MM.1S (cell line): ENCODE data around the gene FYB1.

Experiments used
- DNase-seq: peaks from one replicate; pipeline ENCODE4 v3.0.0-alpha.2; 2015
- H2AFZ ChIP-seq: fragments of 300-600 bp; sonication (generic); 2 replicates; pipeline ENCODE4 v1.6.0; 2016; ENCODE audit warnings: antibody characterized with exemption, low read length
- H3F3A ChIP-seq: fragments of 300-600 bp; sonication (generic); 2 replicates; pipeline ENCODE4 v1.6.1; 2016; ENCODE audit warnings: mild to moderate bottlenecking, antibody characterized with exemption, low read length, moderate library complexity, mixed read lengths; ENCODE audit not compliant: insufficient read depth
- H3K27ac ChIP-seq: fragments of 300-600 bp; sonication (generic); 2 replicates; pipeline ENCODE4 v1.5.1; 2016; ENCODE audit warnings: mild to moderate bottlenecking, low read length
- H3K27me3 ChIP-seq: fragments of 300-600 bp; sonication (generic); replicated peaks from 2 replicates; pipeline ENCODE4 v1.6.0; 2016; ENCODE audit warnings: low read length; ENCODE audit not compliant: insufficient read depth
- H3K36me3 ChIP-seq: fragments of 300-600 bp; sonication (generic); replicated peaks from 2 replicates; pipeline ENCODE4 v1.6.1; 2016; ENCODE audit warnings: mild to moderate bottlenecking, low read length, mixed read lengths; ENCODE audit not compliant: insufficient read depth
- H3K4me1 ChIP-seq: fragments of 300-600 bp; sonication (generic); 2 replicates; pipeline ENCODE4 v1.6.1; 2016; ENCODE audit warnings: low read length, mixed read lengths
- H3K4me2 ChIP-seq: fragments of 300-600 bp; sonication (generic); 2 replicates; pipeline ENCODE4 v1.6.0; 2016; ENCODE audit warnings: low read depth, low read length
- H3K4me3 ChIP-seq: fragments of 300-600 bp; sonication (generic); 2 replicates; pipeline ENCODE4 v1.5.1; 2016; ENCODE audit warnings: low read length, mixed read lengths
- H3K79me2 ChIP-seq: fragments of 300-600 bp; sonication (generic); 2 replicates; pipeline ENCODE4 v1.6.1; 2016; ENCODE audit warnings: mixed run types, low read length, mixed read lengths
- H3K9ac ChIP-seq: fragments of 300-600 bp; sonication (generic); 2 replicates; pipeline ENCODE4 v1.6.1; 2016; ENCODE audit warnings: low read length, mixed read lengths
- H3K9me2 ChIP-seq: fragments of 300-600 bp; sonication (generic); replicated peaks from 2 replicates; pipeline ENCODE4 v1.6.1; 2016; ENCODE audit warnings: mild to moderate bottlenecking, low read length, mixed read lengths; ENCODE audit not compliant: insufficient read depth
- H3K9me3 ChIP-seq: fragments of 300-600 bp; sonication (generic); replicated peaks from 2 replicates; pipeline ENCODE4 v1.6.1; 2016; ENCODE audit warnings: mild to moderate bottlenecking, low read length, mixed read lengths; ENCODE audit not compliant: insufficient read depth
- H4K20me1 ChIP-seq: fragments of 300-600 bp; sonication (generic); 2 replicates; pipeline ENCODE4 v1.6.1; 2016; ENCODE audit warnings: mild to moderate bottlenecking, low read length, moderate library complexity, mixed read lengths; ENCODE audit not compliant: insufficient read depth
- EZH2 ChIP-seq: fragments of 300-600 bp; sonication (generic); optimal IDR thresholded peaks from 2 replicates; pipeline ENCODE3; 2017; ENCODE audit warnings: low read depth, mild to moderate bottlenecking, antibody characterized with exemption, low read length, mixed read lengths
- EZH2phosphoT487 ChIP-seq: fragments of 300-600 bp; sonication (generic); IDR thresholded peaks from 2 replicates; pipeline ENCODE4 v1.6.1; 2018; ENCODE audit warnings: antibody characterized with exemption, low read length
- TF ChIP-seq, protein P1 (sequence below): fragments of 300-600 bp; sonication (generic); IDR thresholded peaks from 2 replicates; pipeline ENCODE4 v1.5.1; 2016; ENCODE audit warnings: antibody characterized with exemption, low read length, mixed read lengths

Gene FYB1

DNA sequence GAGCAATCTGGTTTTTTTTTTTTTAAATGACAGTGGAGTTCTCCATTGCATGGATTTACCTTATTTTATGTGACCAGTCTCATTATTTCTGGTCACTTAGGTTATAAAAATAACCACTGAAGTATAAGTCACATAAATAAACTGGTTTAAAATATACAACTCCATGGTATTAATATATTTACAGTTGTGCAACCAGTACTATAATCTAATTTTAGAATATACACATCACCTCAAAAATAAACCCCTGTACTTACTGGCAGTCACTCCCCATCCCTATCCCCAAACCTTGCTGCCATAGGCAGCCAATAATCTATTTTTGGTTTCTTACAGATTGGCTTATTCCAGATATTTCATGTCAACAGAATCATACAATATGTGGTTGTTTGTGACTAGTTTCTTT, 57.8 kb downstream of the FYB1 start:
- Histone ChIP-seq H3F3A (no peaks in the 10 kb centered on the region), H3K36me3 (no peaks in the 10 kb centered on the region), H3K9ac (no peak overlapping the region), H2AFZ (no peak overlapping the region), H4K20me1 (no peaks in the 10 kb centered on the region), H3K4me2 (no peak overlapping the region), H3K4me3 (no peak overlapping the region), H3K9me2 (no peaks in the 10 kb centered on the region), H3K27me3 (no peaks in the 10 kb centered on the region), H3K79me2 (no peaks in the 10 kb centered on the region), H3K9me3 (no peaks in the 10 kb centered on the region), H3K27ac (no peak overlapping the region), H3K4me1 (no peaks in the 10 kb centered on the region)
- TF ChIP-seq EZH2phosphoT487 (no peak), EZH2 (no peak)
- TF ChIP-seq, protein P1, sequence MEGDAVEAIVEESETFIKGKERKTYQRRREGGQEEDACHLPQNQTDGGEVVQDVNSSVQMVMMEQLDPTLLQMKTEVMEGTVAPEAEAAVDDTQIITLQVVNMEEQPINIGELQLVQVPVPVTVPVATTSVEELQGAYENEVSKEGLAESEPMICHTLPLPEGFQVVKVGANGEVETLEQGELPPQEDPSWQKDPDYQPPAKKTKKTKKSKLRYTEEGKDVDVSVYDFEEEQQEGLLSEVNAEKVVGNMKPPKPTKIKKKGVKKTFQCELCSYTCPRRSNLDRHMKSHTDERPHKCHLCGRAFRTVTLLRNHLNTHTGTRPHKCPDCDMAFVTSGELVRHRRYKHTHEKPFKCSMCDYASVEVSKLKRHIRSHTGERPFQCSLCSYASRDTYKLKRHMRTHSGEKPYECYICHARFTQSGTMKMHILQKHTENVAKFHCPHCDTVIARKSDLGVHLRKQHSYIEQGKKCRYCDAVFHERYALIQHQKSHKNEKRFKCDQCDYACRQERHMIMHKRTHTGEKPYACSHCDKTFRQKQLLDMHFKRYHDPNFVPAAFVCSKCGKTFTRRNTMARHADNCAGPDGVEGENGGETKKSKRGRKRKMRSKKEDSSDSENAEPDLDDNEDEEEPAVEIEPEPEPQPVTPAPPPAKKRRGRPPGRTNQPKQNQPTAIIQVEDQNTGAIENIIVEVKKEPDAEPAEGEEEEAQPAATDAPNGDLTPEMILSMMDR, result no peak
- no peak for DNase-seq

DNA sequence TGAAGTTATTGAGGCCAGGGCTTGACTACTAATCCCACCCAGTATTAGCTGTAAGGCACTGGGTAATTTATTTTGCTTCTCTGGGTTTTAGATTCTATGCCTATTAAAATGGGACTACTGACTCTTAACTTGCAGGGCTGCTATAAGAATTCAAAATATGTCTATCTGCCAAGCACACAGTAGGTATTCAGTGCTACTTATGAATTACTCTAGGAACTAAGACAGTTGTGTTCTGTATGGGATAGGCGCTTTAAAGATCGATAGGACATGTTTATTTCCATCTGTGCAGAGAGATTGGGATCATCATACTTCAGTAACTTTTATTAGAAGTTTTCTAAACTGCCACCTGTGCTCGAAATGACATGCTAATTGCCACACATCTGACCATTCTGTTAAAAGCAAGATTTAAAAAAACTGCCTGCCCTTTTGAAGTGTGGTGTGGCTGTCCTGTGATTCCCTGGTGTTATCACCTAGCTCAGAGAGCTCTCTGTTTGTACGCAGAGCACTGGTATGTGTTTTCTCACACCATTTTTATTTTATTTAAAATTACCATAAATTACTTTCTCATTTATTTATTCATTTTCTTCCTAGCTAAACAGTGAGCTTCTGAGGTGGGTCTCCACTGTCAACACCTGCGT, 58.7 kb downstream of the FYB1 start:
- no peak overlapping the region for H3K4me3 ChIP-seq

DNA sequence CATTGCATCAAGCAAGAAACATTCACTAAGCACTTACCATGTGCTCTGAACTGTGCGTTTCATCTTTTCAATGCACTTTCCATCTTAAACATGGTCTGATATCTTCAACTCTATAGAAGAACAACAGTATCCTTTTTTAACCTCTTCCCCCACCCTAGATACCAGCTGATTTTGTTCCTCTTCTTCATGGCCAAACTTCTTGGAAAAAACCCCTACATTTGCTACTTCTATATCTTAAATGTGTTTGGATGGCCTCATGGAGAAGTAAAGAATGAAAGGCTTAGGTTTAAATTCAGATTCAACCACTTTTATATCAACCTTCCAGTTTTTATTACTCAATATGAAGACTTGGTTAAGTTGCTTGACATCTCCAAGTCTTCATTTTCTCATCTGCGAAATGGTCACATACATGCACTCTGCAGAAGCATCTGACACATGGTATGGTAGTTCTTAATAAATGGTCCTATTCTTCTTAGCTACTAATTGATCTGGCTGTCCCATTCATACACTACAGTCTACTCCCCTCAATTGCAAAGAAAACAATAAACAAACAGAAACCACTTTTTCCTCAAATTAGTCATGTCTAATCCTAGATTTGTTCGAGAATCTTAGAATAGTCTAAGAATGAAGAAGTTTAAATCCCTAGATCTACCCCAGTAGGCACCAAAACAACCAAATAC, 59.4 kb downstream of the FYB1 start:
- no peaks in the 10 kb centered on the region for H3K27me3 ChIP-seq
- H3F3A ChIP-seq, result no peaks in the 10 kb centered on the region
- no peaks in the 10 kb centered on the region for H3K4me1 ChIP-seq
- no peak overlapping the region for H3K9ac ChIP-seq
- H3K79me2 ChIP-seq, result no peaks in the 10 kb centered on the region
- H3K9me2 ChIP-seq, result no peaks in the 10 kb centered on the region
- no peaks in the 10 kb centered on the region for H4K20me1 ChIP-seq
- no peak overlapping the region for H3K27ac ChIP-seq
- no peaks in the 10 kb centered on the region for H3K9me3 ChIP-seq
- no peak overlapping the region for H2AFZ ChIP-seq
- no peak for TF ChIP-seq EZH2phosphoT487
- TF ChIP-seq, protein P1, result no peak
- TF ChIP-seq EZH2, result no peak
- H3K4me2 ChIP-seq, result no peak overlapping the region
- DNase-seq, result no peak
- H3K36me3 ChIP-seq, result no peaks in the 10 kb centered on the region
- H3K4me3 ChIP-seq, result no peak overlapping the region

More for the DNA sequence above, 58.7 kb downstream of the FYB1 start:
- Histone ChIP-seq H3K27me3 (no peaks in the 10 kb centered on the region), H3K36me3 (no peaks in the 10 kb centered on the region), H3K9me3 (no peaks in the 10 kb centered on the region), H3F3A (no peaks in the 10 kb centered on the region), H3K4me1 (no peaks in the 10 kb centered on the region), H3K4me2 (no peak overlapping the region), H3K79me2 (no peaks in the 10 kb centered on the region), H4K20me1 (no peaks in the 10 kb centered on the region), H2AFZ (no peak overlapping the region), H3K9ac (no peak overlapping the region), H3K9me2 (no peaks in the 10 kb centered on the region), H3K27ac (no peak overlapping the region)
- TF ChIP-seq EZH2phosphoT487, result no peak
- TF ChIP-seq EZH2, result no peak
- TF ChIP-seq, protein P1, result no peak
- DNase-seq, result no peak
